OCI-LY1 (cell line): ENCODE measurements around the gene GRAMD1A.

ENCODE experiments used
- CTCF ChIP-seq: fragments of 200-600 bp; sonication (generic), shearing (Covaris generic); IDR thresholded peaks from 2 replicates; pipeline ENCODE4 v1.5.1; 2017; ENCODE audit warnings: mild to moderate bottlenecking, antibody characterized with exemption, low read length, moderate library complexity, mixed read lengths
- EZH2 ChIP-seq: fragments of 200-600 bp; sonication (generic), shearing (Covaris generic); IDR thresholded peaks from 2 replicates; pipeline ENCODE4 v1.8.0; 2017; ENCODE audit warnings: borderline replicate concordance, mixed run types, mild to moderate bottlenecking, antibody characterized with exemption, low read length, moderate library complexity, mixed read lengths

GRCh38 chr19:34988119-34988518 lies 12.0 kb upstream of the GRAMD1A start:
- TF ChIP-seq CTCF (no peak), EZH2 (no peak)
